DOHH2 (cell line): ENCODE measurements around the gene IFT74.

Experiments
- EZH2phosphoT487 ChIP-seq: fragments of 200-600 bp; sonication (generic); IDR thresholded peaks from 2 replicates; pipeline ENCODE4 v1.6.1; 2017; ENCODE audit warnings: borderline replicate concordance, mild to moderate bottlenecking, antibody characterized with exemption, low read length, moderate library complexity, mixed read lengths
- TF ChIP-seq, protein P1 (sequence below): fragments of 200-600 bp; sonication (generic); IDR thresholded peaks from one replicate; pipeline ENCODE4 v1.5.1; 2014; ENCODE audit warnings: antibody characterized with exemption, mild to moderate bottlenecking, low read depth, low read length; ENCODE audit not compliant: poor library complexity, severe bottlenecking

GRCh38 chr9:27005491-27005890, 49.3 kb downstream of the IFT74 start, which contains the start of gene LRRC19:
- TF ChIP-seq, protein P1, sequence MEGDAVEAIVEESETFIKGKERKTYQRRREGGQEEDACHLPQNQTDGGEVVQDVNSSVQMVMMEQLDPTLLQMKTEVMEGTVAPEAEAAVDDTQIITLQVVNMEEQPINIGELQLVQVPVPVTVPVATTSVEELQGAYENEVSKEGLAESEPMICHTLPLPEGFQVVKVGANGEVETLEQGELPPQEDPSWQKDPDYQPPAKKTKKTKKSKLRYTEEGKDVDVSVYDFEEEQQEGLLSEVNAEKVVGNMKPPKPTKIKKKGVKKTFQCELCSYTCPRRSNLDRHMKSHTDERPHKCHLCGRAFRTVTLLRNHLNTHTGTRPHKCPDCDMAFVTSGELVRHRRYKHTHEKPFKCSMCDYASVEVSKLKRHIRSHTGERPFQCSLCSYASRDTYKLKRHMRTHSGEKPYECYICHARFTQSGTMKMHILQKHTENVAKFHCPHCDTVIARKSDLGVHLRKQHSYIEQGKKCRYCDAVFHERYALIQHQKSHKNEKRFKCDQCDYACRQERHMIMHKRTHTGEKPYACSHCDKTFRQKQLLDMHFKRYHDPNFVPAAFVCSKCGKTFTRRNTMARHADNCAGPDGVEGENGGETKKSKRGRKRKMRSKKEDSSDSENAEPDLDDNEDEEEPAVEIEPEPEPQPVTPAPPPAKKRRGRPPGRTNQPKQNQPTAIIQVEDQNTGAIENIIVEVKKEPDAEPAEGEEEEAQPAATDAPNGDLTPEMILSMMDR: no peak
- TF ChIP-seq EZH2phosphoT487: no peak
